ENCODE measurements around the gene UMODL1.
"Not testable (repeated sequence)": the region's sequence is repeated elsewhere in the genome, so short reads cannot be mapped to it uniquely, and the experiment has no call there.

UMODL1 gene

DNA sequence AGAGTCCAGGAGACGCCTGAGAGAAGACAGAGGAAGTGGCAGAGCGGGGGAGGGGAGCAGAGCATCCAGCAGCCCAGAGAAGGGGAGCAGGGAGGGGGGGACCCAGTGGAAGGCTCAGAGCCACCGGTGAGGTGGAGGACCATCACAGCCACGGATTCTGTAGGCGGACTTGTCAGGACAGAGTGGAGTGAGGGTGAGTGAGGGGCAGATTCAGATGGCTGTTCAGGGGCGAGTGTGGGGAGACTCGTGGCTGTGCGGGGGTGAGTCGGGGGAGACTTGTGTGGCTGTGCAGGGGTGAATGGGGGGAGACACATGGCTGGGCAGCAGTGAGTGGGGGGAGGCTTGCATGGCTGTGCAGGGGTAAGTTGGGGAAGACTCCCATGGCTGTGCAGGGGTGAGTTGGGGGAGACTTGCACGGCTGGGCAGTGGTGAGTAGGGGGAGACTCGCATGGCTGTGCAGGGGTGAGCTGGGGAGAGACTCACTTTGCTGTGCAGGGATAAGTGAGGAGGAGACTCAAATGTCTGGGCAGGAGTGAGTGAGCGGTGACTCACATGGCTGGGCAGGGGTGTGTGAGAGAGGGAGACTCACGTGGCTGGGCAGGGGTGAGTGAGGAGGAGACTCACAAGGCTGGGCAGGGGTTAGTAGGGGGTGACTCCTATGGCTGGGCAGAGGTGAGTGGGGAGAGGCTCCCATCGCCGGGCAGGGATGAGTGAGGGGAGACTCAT, 91.0 kb downstream of the UMODL1 start:
- DNase-seq (ENCODE audit: low read depth, low spot score), result no peak

DNA sequence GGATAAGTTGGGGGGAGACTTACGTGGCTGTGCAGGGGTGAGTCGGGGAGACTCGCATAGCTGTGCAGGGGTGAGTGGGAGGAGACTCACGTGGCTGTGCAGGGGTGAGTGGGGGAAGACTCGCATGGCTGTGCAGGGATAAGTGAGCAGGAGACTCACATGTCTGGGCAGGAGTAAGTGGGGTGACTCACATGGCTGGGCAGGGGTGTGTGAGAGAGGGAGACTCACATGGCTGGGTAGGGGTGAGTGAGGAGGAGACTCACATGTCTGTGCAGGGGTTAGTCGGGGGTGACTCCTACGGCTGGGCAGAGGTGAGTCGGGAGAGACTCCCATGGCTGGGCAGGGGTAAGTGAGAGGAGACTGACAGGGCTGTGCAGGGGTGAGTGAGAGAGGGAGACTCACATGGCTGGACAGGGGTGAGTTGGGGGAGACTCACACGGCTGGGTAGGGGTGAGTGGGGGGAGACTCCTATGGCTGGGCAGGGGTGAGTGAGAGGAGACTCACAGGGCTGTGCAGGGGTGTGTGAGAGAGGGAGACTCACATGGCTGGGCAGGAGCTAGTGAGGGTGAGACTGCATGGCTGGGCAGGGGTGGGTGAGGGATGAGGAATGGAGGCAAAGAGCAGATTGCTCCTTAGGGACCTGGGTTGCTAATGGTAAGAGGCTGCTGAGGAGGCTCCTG, 91.9 kb downstream of the UMODL1 start:
- DNase-seq (ENCODE audit: low read depth, low spot score), result no peak

DNA sequence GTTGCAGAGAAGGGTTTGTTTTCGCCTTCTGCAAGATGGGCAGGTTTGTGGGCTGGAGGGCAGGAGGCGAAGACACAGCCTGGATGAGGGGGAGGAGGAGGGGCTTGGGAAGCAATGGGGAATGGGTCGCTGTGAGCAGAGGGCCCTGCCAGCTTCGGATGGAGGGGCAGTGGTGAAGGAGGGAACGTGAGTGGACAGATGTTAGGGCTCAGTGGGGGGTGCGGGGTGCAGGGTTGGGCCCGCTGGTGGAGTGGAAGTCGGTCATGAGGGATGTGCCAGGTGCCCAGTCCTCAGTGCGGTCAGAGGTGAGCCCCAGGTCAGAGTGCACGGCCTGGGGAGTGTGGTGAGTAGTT, 92.4 kb downstream of the UMODL1 start:
- DNase-seq (ENCODE audit: low read depth, low spot score), result no peak

DNA sequence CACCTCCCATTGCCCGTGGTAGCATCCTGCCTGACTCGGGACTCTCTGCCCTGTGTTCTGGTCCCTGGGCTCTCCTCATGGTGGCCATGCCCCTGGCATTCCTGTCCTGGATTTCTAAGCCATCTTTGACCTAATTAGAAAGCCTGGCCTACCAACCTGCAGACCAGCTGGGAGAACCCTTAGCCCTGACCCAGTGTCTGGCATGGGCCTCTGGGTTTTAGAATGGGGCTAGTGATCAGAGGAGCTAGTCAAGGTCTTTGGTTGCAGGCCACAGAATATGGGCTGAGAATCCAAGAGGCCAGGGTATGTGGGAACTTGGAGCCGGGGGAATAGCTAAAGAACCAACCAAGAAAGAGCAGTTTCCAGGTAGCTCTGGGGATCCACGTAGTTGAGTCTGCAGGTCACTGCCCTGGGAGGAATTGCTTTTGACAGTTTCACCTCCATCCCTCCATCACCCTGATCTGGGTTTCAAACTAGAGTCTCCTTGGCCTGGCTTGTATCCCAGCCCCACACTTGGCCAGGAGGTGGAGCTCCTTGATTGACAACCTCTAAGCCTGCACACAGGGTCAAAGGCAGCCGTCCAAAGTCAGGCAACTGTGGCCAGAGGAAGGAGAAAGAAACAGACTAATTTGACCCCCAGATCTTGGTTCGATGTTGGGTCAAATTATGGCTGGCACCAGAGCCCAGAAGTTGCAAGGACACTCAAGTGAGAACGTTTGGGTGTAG, 93.1 kb downstream of the UMODL1 start:
- DNase-seq (ENCODE audit: low read depth, low spot score), result no peak

- DNase-seq (ENCODE audit: low read depth, low spot score), result no peak
Observed at GRCh38 chr21:42164818-42165217, 93.7 kb downstream of the UMODL1 start.

DNA sequence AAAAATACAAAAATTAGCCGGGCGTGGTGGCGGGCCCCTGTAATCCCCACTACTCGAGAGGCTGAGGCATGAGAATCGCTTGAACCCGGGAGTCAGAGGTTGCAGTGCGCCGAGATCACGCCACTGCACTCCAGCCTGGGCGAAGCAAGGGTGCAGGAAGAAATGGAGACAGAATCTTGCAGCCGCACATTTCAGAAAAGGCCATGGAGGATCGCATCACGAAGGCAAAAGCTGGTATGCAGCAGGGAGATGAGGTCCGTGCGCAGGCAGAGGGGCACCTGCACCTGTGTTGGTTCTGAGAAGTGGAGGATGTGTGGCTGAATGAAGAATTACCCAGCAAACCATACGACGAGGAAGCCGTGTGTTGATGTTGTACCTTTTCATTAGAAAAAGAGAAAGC, 94.8 kb downstream of the UMODL1 start:
- no peak for DNase-seq (ENCODE audit: low read depth, low spot score)

- no peak for DNase-seq (ENCODE audit: low read depth, low spot score)
Observed at GRCh38 chr21:42169758-42170157, 98.6 kb downstream of the UMODL1 start.

- no peak for DNase-seq (ENCODE audit: low read depth, low spot score)
Observed at GRCh38 chr21:42171091-42172053, 100.3 kb downstream of the UMODL1 start.

DNA sequence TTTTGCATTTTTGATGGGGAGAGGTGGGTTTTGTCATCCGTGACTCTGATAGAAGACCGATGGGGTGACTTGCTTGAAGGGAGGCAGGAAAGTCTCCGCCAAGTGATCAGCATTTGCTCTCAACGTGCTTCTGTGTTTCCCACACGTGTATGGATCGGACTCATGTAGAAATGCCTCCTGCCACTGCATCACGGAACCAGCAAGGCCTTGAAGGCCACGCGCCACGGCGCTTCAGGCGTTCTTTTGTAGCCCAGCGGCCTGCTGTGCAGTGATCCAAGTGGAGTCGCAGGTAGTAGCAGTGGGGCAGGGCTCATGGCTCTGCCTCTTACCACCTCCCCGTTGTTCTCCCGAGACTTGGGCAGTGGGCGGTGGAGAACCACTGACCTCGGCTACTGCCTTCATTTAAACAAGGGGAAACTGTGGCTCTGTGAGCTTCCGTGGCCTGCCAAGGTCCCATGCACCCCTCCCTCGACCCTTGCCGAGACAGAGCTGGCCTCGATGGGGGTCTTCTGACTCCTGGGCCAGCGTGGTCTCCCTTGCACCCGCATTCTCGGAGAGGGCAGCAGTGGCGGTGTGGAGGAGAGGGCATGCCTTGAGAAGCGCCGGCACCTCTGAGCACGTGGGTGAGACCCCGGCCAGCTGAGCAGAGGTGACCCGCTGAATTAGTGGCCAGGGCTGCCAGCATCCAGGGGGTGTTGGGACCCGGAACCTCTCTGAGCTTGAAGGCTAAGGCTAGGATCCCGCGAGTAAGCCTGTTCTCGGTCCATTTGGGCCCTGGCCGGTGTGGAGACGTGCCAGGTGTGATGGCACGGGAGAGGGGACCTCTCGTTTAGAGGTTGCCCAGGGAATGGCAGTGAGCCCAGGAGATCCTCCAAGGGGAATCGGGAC, 101.7 kb downstream of the UMODL1 start:
- DNase-seq (ENCODE audit: low read depth, low spot score), result no peak

DNA sequence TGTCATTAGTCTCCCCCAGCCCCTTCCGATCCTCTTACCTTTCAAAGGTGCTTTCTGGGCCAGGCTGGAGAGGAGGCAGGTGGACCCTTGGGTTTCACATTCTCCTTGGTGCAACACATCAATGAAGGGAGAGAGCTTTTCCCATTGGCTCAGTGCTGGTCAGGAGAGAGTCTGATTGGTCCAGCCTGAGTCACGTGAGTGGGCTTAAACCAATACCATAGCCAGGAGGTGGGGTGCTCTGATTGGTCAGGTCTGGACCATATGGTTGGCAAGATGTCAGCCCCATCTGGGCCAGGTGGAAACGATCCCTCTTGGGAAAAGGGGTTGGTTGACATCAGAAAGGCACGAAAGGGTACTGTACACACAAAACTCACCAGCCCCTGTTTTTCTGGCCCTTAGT, 103.1 kb downstream of the UMODL1 start:
- no peak for DNase-seq (ENCODE audit: low read depth, low spot score)

DNA sequence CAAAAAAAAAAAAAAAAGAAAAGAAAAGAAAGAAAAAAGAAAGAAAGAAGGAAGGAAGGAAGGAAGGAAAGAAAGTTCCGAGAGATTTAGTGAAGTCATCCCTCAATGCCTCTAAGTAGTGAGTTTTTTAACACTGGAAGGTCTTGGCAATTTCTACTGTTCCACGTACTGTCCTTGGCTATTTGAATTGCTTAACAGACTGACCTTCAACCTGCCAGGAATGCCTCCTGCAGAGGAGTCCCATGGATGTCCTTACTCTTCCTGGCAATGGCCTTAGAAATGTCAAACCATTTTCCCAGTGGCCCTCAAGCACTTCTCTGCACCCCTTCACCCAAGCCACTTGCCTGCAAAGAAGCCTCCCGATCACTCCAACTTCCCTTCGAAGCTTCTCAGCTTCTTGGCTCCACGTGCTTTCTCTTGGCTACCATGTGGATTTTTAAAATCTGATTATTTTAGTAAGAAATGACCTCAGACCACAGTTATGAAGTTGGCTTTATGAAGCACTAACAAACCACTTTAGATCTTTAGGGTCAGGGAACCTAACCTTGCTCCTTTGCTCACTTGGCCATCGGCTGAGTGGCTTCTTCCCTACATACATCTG, 104.1 kb downstream of the UMODL1 start:
- DNase-seq (ENCODE audit: low read depth, low spot score), result no peak

DNA sequence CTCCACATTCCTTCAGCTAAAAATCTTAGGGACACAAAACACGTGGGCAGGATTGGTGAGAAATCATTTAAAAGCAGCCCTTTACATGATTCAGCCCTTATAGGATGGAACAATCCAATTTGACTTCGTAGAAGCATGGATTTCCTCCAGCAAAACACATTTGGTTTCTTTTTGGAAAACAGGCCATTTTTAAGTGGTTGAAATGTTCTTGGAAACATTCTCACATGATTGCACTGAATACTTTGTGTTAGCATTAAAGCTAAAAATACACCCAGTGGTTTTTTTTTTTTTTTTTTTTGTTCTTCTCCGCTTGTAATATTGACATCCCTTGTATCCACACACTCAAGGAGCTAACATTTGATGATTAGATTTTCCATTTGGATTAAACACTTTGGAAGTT, 105.7 kb downstream of the UMODL1 start:
- no peak for DNase-seq (ENCODE audit: low read depth, low spot score)

GRCh38 chr21:42179316-42179715, 108.2 kb downstream of the UMODL1 start:
- DNase-seq (ENCODE audit: low read depth, low spot score), result no peak

DNA sequence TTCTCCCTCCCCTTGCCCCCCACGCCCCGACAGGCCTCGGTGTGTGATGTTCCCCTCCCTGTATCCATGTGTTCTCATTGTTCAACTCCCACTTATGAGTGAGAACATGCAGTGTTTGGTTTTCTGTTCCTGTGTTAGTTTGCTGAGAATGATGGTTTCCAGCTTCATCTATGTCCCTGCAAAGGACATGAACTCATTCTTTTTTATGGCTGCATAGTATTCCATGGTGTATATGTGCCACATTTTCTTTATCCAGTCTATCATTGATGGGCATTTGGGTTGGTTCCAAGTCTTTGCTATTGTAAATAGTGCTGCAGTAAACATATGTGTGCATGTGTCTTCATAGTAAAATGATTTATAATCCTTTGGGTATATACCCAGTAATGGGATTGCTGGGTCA, 108.9 kb downstream of the UMODL1 start:
- not testable (repeated sequence) for DNase-seq (ENCODE audit: low read depth, low spot score)

- no peak for DNase-seq (ENCODE audit: low read depth, low spot score)
Observed at GRCh38 chr21:42182713-42183371, 111.7 kb downstream of the UMODL1 start.

DNA sequence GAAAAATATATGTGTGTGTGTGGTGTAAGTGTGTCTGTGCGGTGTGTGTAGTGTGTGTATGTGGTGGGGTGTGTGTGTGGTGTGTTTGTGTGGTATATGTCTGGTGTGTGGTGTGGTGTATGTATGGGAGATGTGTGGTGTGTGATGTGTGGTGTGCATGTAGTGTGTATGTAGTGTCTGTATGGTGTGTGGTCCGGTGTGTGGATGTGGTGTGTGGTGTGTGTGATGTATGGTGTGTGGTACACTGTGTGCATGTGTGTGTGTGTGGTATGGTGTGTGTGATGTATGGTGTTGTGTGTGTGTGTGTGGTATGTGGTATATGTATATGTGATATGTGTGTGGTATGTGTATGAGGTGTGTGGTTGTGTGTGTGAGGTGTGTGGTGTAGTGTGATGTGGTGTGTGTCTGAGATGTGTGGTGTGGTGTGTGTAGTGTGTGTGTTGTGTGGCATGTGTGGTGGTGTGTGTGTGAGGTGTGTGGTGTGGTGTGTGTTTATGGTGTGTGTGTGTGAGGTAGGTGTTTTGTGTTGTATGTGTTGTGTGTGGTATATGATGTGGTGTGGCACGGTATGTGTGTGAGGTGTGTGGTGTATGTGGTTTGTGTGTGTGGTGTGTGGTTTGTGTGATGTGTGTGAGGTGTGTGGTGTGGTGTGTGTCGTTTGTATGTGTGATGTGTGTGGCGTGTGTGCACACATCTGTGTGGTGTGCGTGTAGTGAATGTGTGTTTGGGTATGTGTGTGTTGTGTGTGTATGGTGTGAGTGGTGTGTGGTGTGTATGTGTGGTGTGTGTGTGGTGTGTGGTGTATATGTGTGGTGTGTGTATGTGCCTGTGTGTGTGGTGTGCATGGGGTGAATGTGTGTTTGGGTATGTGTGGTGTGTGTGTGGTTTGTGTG, 112.5 kb downstream of the UMODL1 start:
- DNase-seq (ENCODE audit: low read depth, low spot score), result no peak

DNA sequence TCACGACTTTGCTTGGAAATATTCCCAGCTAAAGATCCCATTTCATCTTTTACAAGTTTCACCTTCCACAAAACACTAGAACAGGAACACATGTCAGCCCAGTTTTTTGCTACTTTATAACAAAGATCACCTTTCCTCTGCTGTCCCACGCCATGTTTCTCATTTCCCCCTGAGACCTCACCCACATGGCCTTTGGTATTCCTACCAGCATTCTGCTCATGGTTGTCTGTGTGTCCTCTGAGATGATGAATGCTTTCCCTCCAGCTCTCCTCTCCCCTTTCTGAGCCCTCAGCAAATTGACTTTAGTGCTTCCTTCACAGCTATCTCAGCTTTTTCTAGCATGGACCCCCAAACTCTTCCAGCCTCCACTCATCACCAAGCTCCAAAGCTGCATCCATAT, 115.5 kb downstream of the UMODL1 start:
- no peak for DNase-seq (ENCODE audit: low read depth, low spot score)

DNA sequence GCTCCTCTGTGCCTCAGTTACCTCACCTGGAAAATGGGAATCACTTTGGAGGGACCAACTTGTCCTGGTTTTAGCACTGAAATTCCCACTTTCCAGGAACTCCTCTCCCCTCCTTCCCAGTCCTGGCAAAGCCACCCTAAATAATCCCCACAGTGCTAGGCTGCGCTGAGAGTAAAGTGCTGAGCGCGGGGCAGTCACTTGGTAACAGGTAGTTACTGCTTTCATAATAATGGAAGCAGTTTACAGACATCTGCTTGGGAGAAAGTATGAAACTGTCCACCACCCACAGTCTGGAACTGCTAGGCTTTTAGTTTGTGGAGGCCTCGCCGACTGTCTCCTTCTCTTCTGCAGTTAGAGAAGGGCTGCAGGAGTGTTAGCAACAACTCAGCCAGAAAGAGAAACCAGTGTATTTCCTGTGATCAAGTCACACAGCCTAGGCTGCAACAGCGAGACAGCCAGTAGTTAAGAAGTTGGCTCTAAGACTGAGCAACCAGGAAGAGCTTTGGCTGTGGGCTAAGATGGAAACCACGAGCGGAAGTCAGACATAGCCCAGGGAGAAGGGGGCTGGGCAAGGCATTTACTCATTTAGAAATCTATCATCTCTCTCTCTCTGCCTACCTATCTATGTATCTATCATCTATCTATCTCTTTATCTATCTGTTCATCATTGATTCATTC, 117.0 kb downstream of the UMODL1 start:
- peak; percentile 65 for DNase-seq (ENCODE audit: low read depth, low spot score)

Measured in activated CD4-positive, CD25-positive, alpha-beta regulatory T cell treated with anti-CD3 and anti-CD28 coated beads, Interleukin-2, amount 50 U/mL, for 16 hours (primary cell).